ENCODE measurements around the gene GLT6D1. TPM values are rescaled to one million over a fixed set of nuclear protein-coding genes. Genes with fewer than 3 reads are reported as not detected.

GLT6D1 gene
- total and polyA plus RNA-seq, 2 of the 4 experiments (the other 2 are of a cell fraction) = not detected

DNA sequence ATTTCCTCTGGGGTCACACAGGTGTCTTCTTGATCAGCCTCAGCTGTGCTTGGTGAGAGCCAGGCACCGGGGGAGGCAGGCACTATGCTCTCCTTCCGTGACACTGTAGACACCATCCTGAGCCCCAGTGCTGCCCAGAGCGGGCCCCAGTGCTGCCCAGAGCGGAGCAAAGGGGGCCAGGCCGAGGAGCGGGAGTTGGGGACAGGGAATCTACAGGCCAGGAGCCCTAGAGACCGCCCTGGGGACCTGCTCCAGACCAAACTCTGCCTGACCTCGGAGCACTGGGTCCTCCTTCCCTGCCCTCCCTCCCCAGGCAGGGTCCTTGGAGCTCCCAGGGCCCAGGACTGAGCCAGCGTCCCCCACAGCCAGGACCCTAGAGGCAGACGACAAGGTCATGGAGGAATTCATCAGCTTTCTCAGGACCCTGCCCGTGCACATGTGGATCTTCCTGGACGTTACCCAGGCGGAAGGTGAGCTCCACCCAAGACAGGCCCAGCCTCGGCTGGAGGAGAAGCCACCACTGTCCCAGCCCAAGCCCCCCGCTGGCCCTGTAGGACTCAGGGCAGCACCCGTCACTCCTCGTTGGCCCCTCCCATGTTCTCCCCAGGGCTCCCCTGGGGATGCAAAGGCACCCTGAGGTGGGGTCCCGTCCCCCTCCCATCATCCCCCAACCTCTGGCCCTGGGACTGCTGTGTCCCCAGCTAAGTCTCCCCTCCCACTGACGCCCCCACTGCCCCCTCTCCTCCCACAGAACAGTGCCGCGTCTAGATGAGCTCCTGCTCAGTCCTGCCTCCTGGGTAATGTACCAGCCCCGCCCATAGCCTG is 47.6 kb downstream of the GLT6D1 start:
- dilution Hi-C loops (cut with HindIII; ENCODE audit: low sequenced_read_pairs, unreplicated experiment) = no loop called here
- DNase-seq = no peak
- BruUV-seq (replicated peaks) = no TSS peak

More for the DNA sequence above, 47.6 kb downstream of the GLT6D1 start:
- Histone ChIP-seq H3K18ac (ENCODE audit: low read depth, low read length) (no peak overlapping the region), H2BK15ac (ENCODE audit: low read depth, low read length) (no peak overlapping the region), H3K4me3 (ENCODE audit: insufficient read depth, low read depth, low read length) (no peak overlapping the region), H2BK20ac (ENCODE audit: low read depth, low read length) (no peak overlapping the region), H3K9me3 (ENCODE audit: control insufficient read depth, insufficient read depth, low read length) (no peaks in the 10 kb centered on the region), H2AFZ (replicated peaks; ENCODE audit: low read length, poor library complexity) (no peak overlapping the region), H4K8ac (ENCODE audit: low read depth in 2 of 2, low read length in 2 of 2) (no peak overlapping the region), H3K27ac (ENCODE audit: insufficient read depth, low read length) (no peak overlapping the region), H4K20me1 (ENCODE audit: insufficient read depth, low read length) (no peaks in the 10 kb centered on the region), H2AK5ac (ENCODE audit: low read depth, low read length) (no peak overlapping the region), H2BK5ac (ENCODE audit: low read depth, low read length, poor library complexity, severe bottlenecking) (no peak overlapping the region), H3K79me1 (ENCODE audit: low read depth in 1 of 2, low read length in 2 of 2) (no peaks in the 10 kb centered on the region), H2AK9ac (replicated peaks; ENCODE audit: low read depth, low read length, poor library complexity) (no peak overlapping the region), H3K14ac (replicated peaks; ENCODE audit: low read depth, low read length) (no peak overlapping the region), H3K23ac (ENCODE audit: low read depth, low read length) (no peak overlapping the region), H3K56ac (ENCODE audit: extremely low read depth, insufficient read depth, low read length) (no peak overlapping the region), H3K9me1 (ENCODE audit: insufficient read depth, low read length) (no peaks in the 10 kb centered on the region), H3K27me3 (ENCODE audit: control insufficient read depth, insufficient read depth, low read length) (peaks cover 2% of the 10 kb centered on the region), H3K36me3 (ENCODE audit: control insufficient read depth, insufficient read depth, low read length) (no peaks in the 10 kb centered on the region), H3K9ac (ENCODE audit: low read depth, low read length) (no peak overlapping the region), H3K4me1 (ENCODE audit: control insufficient read depth, insufficient read depth, low read length) (no peaks in the 10 kb centered on the region), H4K5ac (ENCODE audit: low read depth, low read length) (no peak overlapping the region), H4K91ac (ENCODE audit: insufficient read depth, low read depth, low read length) (no peak overlapping the region), H3K4ac (ENCODE audit: low read depth, low read length) (no peak overlapping the region), H2BK120ac (ENCODE audit: low read depth, low read length) (no peak overlapping the region), H3K4me2 (ENCODE audit: low read depth, low read length) (no peak overlapping the region)
- TF ChIP-seq, protein P1, sequence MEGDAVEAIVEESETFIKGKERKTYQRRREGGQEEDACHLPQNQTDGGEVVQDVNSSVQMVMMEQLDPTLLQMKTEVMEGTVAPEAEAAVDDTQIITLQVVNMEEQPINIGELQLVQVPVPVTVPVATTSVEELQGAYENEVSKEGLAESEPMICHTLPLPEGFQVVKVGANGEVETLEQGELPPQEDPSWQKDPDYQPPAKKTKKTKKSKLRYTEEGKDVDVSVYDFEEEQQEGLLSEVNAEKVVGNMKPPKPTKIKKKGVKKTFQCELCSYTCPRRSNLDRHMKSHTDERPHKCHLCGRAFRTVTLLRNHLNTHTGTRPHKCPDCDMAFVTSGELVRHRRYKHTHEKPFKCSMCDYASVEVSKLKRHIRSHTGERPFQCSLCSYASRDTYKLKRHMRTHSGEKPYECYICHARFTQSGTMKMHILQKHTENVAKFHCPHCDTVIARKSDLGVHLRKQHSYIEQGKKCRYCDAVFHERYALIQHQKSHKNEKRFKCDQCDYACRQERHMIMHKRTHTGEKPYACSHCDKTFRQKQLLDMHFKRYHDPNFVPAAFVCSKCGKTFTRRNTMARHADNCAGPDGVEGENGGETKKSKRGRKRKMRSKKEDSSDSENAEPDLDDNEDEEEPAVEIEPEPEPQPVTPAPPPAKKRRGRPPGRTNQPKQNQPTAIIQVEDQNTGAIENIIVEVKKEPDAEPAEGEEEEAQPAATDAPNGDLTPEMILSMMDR (conservative IDR thresholded peaks at IDR 0.05; ENCODE audit: low read depth, low read length) = no peak
- no peak for TF ChIP-seq NFE2L2 (IDR thresholded peaks at IDR 0.05; ENCODE audit: low read depth, low read length)
- TF ChIP-seq, protein P2, sequence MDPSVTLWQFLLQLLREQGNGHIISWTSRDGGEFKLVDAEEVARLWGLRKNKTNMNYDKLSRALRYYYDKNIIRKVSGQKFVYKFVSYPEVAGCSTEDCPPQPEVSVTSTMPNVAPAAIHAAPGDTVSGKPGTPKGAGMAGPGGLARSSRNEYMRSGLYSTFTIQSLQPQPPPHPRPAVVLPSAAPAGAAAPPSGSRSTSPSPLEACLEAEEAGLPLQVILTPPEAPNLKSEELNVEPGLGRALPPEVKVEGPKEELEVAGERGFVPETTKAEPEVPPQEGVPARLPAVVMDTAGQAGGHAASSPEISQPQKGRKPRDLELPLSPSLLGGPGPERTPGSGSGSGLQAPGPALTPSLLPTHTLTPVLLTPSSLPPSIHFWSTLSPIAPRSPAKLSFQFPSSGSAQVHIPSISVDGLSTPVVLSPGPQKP (IDR thresholded peaks at IDR 0.05; ENCODE audit: borderline replicate concordance, low read depth, low read length) = no peak
- TF ChIP-seq MAFK (IDR thresholded peaks at IDR 0.05; ENCODE audit: low read depth, low read length) = no peak
- no peak for TF ChIP-seq RCOR1 (IDR thresholded peaks at IDR 0.05; ENCODE audit: insufficient replicate concordance, low read length)
- TF ChIP-seq RAD21 (IDR thresholded peaks at IDR 0.05; ENCODE audit: low read length) = no peak
- TF ChIP-seq SMC3 (IDR thresholded peaks at IDR 0.05; ENCODE audit: low read depth, low read length) = no peak
- TF ChIP-seq POLR2A (IDR thresholded peaks at IDR 0.05; ENCODE audit: low read depth, low read length) = no peak
- TF ChIP-seq BHLHE40 (IDR thresholded peaks at IDR 0.05; ENCODE audit: low read depth, low read length) = no peak
- TF ChIP-seq CEBPB (IDR thresholded peaks at IDR 0.05; ENCODE audit: low read depth, low read length) = no peak
- WGBS, 2 experiments (ENCODE audit: extremely low coverage in 2 of 2, insufficient read length in 1 of 2) = 30% methylated on average over 5 of the region's 22 CpGs; no CpG with 5 or more reads in 1 of the 2 experiments
- POLR2A ChIA-PET (ENCODE audit: unreplicated experiment) = no interaction called here
- CTCF ChIA-PET = no interaction called here
- intact Hi-C loops (cut with micrococcal nuclease) (no loop called here), in situ Hi-C loops (cut with MboI; ENCODE audit: low sequenced_read_pairs) (no loop called here)
- no peak for ATAC-seq (ENCODE audit: low read depth)

All from IMR-90 (cell line).